HCT116 (cell line): ENCODE results near the gene AHSA1. TPM values are rescaled to one million over a fixed set of nuclear protein-coding genes. Genes with fewer than 3 reads are reported as not detected.

Experiments used
- ATAC-seq: fragments of 200-7000 bp; cut with Tn5 transposase; 2 replicates; pipeline ENCODE4 v1.9.1; 2020; ENCODE audit warnings: mild to moderate bottlenecking, moderate library complexity
- BruUV-seq: library from RNA; stranded (reverse); fragments of 400-500 nt; replicated peaks from 2 replicates; lab custom pipeline; 2021; lab: Mats Ljungman, UMichigan
- CTCF ChIA-PET: fragments of 300-600 bp; sonication (Branson Sonifier 250); formaldehyde crosslinking; loops from one replicate; lab custom pipeline; 2021; ENCODE audit warnings: antibody characterized with exemption; lab: Charles Lee
- POLR2A ChIA-PET: fragments of 300-600, 350-600 bp; sonication (Branson Sonifier 250); formaldehyde crosslinking; loops from one replicate; lab custom pipeline; 2021; ENCODE audit warnings: antibody characterized with exemption; lab: Charles Lee
- RAD21 ChIA-PET, 2 experiments: fragments of 300-600 bp; sonication (Branson Sonifier 250); formaldehyde crosslinking; loops; one replicate each; lab custom pipeline; 2023; ENCODE audit warnings: low total read pairs in 2 of 2; ENCODE audit not compliant: uncharacterized antibody in 2 of 2, unreplicated experiment in 2 of 2, low non-redundant PET in 1 of 2; lab: Charles Lee
- DNase-seq: peaks from one replicate; pipeline ENCODE4 v3.0.0-alpha.2; 2010; ENCODE audit warnings: low read depth, low spot score
- H2AFZ ChIP-seq: fragments of 200-600 bp; shearing (Covaris generic), sonication (generic); 2 replicates; pipeline ENCODE4 v1.6.1; 2017; ENCODE audit warnings: low read depth, mixed run types, mixed read lengths, antibody characterized with exemption, low read length; ENCODE audit not compliant: poor library complexity, severe bottlenecking
- H3K27ac ChIP-seq: 2 replicates; pipeline ENCODE4 v1.5.1; 2012; ENCODE audit warnings: low read depth, low read length
- H3K27me3 ChIP-seq: fragments of 200-600 bp; sonication (generic); 2 replicates; pipeline ENCODE4 v1.6.1; 2016; ENCODE audit warnings: mixed run types, low read length, mixed read lengths; ENCODE audit not compliant: insufficient read depth
- H3K36me3 ChIP-seq, 2 experiments: fragments of 200-500 bp in 1 of 2; fragments of 200-600 bp in 1 of 2; sonication (Bioruptor generic) in 1 of 2; sonication (generic) in 1 of 2; 2 replicates each; pipeline versions ENCODE4 v1.5.1 to v1.6.1; 2014 to 2016; ENCODE audit warnings: low read length in 2 of 2, inconsistent platforms in 1 of 2, mixed read lengths in 1 of 2, mixed run types in 1 of 2; ENCODE audit not compliant: insufficient read depth in 2 of 2, control insufficient read depth in 1 of 2
- H3K4me1 ChIP-seq, 2 experiments: fragments of 200-600 bp in 1 of 2; sonication (generic) in 1 of 2; 2 replicates each; pipeline versions ENCODE4 v1.5.1 to v1.6.1; 2012 to 2017; ENCODE audit warnings: low read length in 2 of 2, inconsistent platforms in 1 of 2, mild to moderate bottlenecking in 1 of 2, mixed read lengths in 1 of 2, mixed run types in 1 of 2, moderate library complexity in 1 of 2; ENCODE audit not compliant: insufficient read depth in 2 of 2, control insufficient read depth in 1 of 2
- H3K4me2 ChIP-seq: fragments of 200-600 bp; sonication (generic); 2 replicates; pipeline ENCODE4 v1.6.1; 2017; ENCODE audit warnings: mixed run types, low read length, mixed read lengths
- H3K4me3 ChIP-seq, 2 experiments: fragments of 200-600 bp in 1 of 2; sonication (generic) in 1 of 2; replicated peaks in 1 of 2; 2 replicates each; pipeline ENCODE4 v1.5.1; 2011 to 2016; ENCODE audit warnings: low read length in 2 of 2, control low read depth in 1 of 2, low read depth in 1 of 2, mild to moderate bottlenecking in 1 of 2, mixed read lengths in 1 of 2, mixed run types in 1 of 2
- H3K79me2 ChIP-seq: fragments of 200-600 bp; sonication (generic); 2 replicates; pipeline ENCODE4 v1.6.1; 2017; ENCODE audit warnings: mild to moderate bottlenecking, mixed run types, low read length, moderate library complexity, mixed read lengths; ENCODE audit not compliant: insufficient read depth
- H3K9ac ChIP-seq: fragments of 200-600 bp; sonication (generic); 2 replicates; pipeline ENCODE4 v1.6.1; 2016; ENCODE audit warnings: low read length, mixed read lengths
- H3K9me2 ChIP-seq: fragments of 200-600 bp; sonication (generic), shearing (Covaris generic); 2 replicates; pipeline ENCODE4 v1.6.1; 2017; ENCODE audit warnings: mixed run types, mild to moderate bottlenecking, moderate library complexity; ENCODE audit not compliant: insufficient read depth
- H3K9me3 ChIP-seq, 2 experiments: fragments of 200-500 bp in 1 of 2; fragments of 200-600 bp in 1 of 2; sonication (Bioruptor generic) in 1 of 2; sonication (generic) in 1 of 2; 2 replicates each; pipeline ENCODE4 v1.6.1; 2014 to 2017; ENCODE audit warnings: low read length in 2 of 2, mixed read lengths in 2 of 2, inconsistent platforms in 1 of 2, low read depth in 1 of 2, mild to moderate bottlenecking in 1 of 2, mixed run types in 1 of 2, moderate library complexity in 1 of 2; ENCODE audit not compliant: control insufficient read depth in 1 of 2, insufficient read depth in 1 of 2
- H4K20me1 ChIP-seq: fragments of 200-600 bp; sonication (generic), shearing (Covaris generic); 2 replicates; pipeline ENCODE4 v1.6.1; 2017; ENCODE audit warnings: mixed run types, mild to moderate bottlenecking, moderate library complexity; ENCODE audit not compliant: insufficient read depth
- CBX3 ChIP-seq: IDR thresholded peaks from 2 replicates; pipeline ENCODE4 v1.6.1; 2012; ENCODE audit warnings: low read depth
- CTCF ChIP-seq, 3 experiments: fragments of 200-600 bp in 1 of 3; sonication (generic) in 1 of 3; IDR thresholded peaks in 2 of 3; conservative IDR thresholded peaks in 1 of 3; 2 replicates each; pipeline ENCODE4 v1.5.1; 2012 to 2017; ENCODE audit warnings: low read depth in 2 of 3, low read length in 2 of 3, antibody characterized with exemption in 1 of 3, borderline replicate concordance in 1 of 3, control low read depth in 1 of 3, mild to moderate bottlenecking in 1 of 3, mixed read lengths in 1 of 3, mixed run types in 1 of 3, moderate library complexity in 1 of 3; ENCODE audit not compliant: insufficient read depth in 1 of 3
- ELF1 ChIP-seq: IDR thresholded peaks from 2 replicates; pipeline ENCODE4 v1.6.1; 2012; ENCODE audit warnings: low read depth, borderline replicate concordance
- EZH2 ChIP-seq: fragments of 200-600 bp; sonication (generic); IDR thresholded peaks from 2 replicates; pipeline ENCODE4 v1.6.1; 2017; ENCODE audit warnings: antibody characterized with exemption, mixed run types
- EZH2phosphoT487 ChIP-seq: fragments of 200-600 bp; IDR thresholded peaks from 2 replicates; pipeline ENCODE4 v1.6.1; 2018; ENCODE audit warnings: antibody characterized with exemption, borderline replicate concordance
- FOSL1 ChIP-seq: IDR thresholded peaks from 2 replicates; pipeline ENCODE4 v1.6.1; 2012; ENCODE audit warnings: low read depth
- JUND ChIP-seq: IDR thresholded peaks from 2 replicates; pipeline ENCODE4 v1.6.1; 2012
- MAX ChIP-seq: IDR thresholded peaks from 2 replicates; pipeline ENCODE4 v1.6.1; 2012
- POLR2AphosphoS5 ChIP-seq: IDR thresholded peaks from 2 replicates; pipeline ENCODE4 v1.6.1; 2011; ENCODE audit warnings: mild to moderate bottlenecking, low read depth, low read length, moderate library complexity
- RAD21 ChIP-seq: IDR thresholded peaks from 2 replicates; pipeline ENCODE4 v1.6.1; 2012; ENCODE audit warnings: low read depth, mild to moderate bottlenecking
- SRF ChIP-seq: IDR thresholded peaks from 2 replicates; pipeline ENCODE4 v1.6.1; 2012; ENCODE audit warnings: low read depth
- TCF7L2 ChIP-seq: IDR thresholded peaks from 2 replicates; pipeline ENCODE4 v1.7.0; 2011; ENCODE audit warnings: borderline replicate concordance, inconsistent platforms; ENCODE audit not compliant: insufficient read depth, insufficient read length; ENCODE audit errors: extremely low read depth
- YY1 ChIP-seq: IDR thresholded peaks from 2 replicates; pipeline ENCODE4 v1.6.1; 2011; ENCODE audit warnings: low read length, low read depth, moderate library complexity, mild to moderate bottlenecking; ENCODE audit not compliant: insufficient replicate concordance; ENCODE audit errors: extremely low read depth
- ZBTB33 ChIP-seq: IDR thresholded peaks from 2 replicates; pipeline ENCODE4 v1.6.1; 2011; ENCODE audit warnings: mild to moderate bottlenecking, low read length, moderate library complexity; ENCODE audit not compliant: insufficient replicate concordance; ENCODE audit errors: extremely low read depth
- ZNF274 ChIP-seq: fragments of 200-500 bp; sonication (Bioruptor generic); IDR thresholded peaks from 2 replicates; pipeline ENCODE4 v1.6.1; 2014; ENCODE audit warnings: mild to moderate bottlenecking, low read depth, low read length, inconsistent platforms
- intact Hi-C: fragments of 100-400 bp; cut with micrococcal nuclease; formaldehyde crosslinking; loops from 2 replicates; pipeline ENCODE4 v1.10.0; 2022
- total RNA-seq: library from RNA; stranded (reverse); gene quantifications from one replicate; pipeline ENCODE4 v1.2.1, GENCODE V29; 2021; ENCODE audit not compliant: unreplicated experiment

AHSA1 gene
- total RNA-seq, 1 experiment from 2014 or later: 222 TPM

- no peaks in the 10 kb centered on the region for H4K20me1 ChIP-seq
- H3K9me3 ChIP-seq: no peaks in the 10 kb centered on the region
- no peaks in the 10 kb centered on the region for H3K27me3 ChIP-seq
- no peak for TF ChIP-seq JUND
- TF ChIP-seq EZH2: no peak
- no peak for TF ChIP-seq RAD21
- no peak for TF ChIP-seq FOSL1
- TF ChIP-seq EZH2phosphoT487: no peak
- TF ChIP-seq POLR2AphosphoS5: no peak
- RAD21 ChIA-PET: no interaction called here
- POLR2A ChIA-PET: no interaction called here
- BruUV-seq: TSS peak; percentile 16
- no peak overlapping the region for H2AFZ ChIP-seq
- DNase-seq (no peak), ATAC-seq (no peak)
- H3K27ac ChIP-seq: no peak overlapping the region
- no peak overlapping the region for H3K4me2 ChIP-seq
- CTCF ChIA-PET: no interaction called here
- no peaks in the 10 kb centered on the region for H3K4me1 ChIP-seq
- no peak overlapping the region for H3K9ac ChIP-seq
- no peaks in the 10 kb centered on the region for H3K9me2 ChIP-seq
- intact Hi-C loops: no loop called here
- no peak overlapping the region for H3K4me3 ChIP-seq
- H3K79me2 ChIP-seq: no peaks in the 10 kb centered on the region
- H3K36me3 ChIP-seq: peaks cover 16 to 23% of the 10 kb centered on the region in 2 experiments; a peak in 3 of 4 replicates
Observed at GRCh38 chr14:77442196-77442595, 15.7 kb upstream of the AHSA1 start.

GRCh38 chr14:77455966-77456640, 1.8 kb upstream of the AHSA1 start:
- H3K36me3 ChIP-seq: peaks cover 11 to 17% of the 10 kb centered on the region in 2 experiments
- no peaks in the 10 kb centered on the region for H3K9me3 ChIP-seq
- intact Hi-C loops: loop anchor here (5.0 to 10.0 kb wide), 4 partner anchors 79 to 359 kb away; partner anchors contain the start of genes GSTZ1, POMT2, SAMD15 and TMED8
- H3K4me1 ChIP-seq: peaks cover 6 to 15% of the 10 kb centered on the region in 2 experiments
- peak overlapping the region; percentile 80 for H3K9ac ChIP-seq
- ChIA-PET RAD21 (no interaction called here), POLR2A (no interaction called here), CTCF (no interaction called here)
- H3K27ac ChIP-seq: no peak overlapping the region
- peak overlapping the region; percentile 87 to 89 for H3K4me3 ChIP-seq
- peaks cover 39% of the 10 kb centered on the region for H3K79me2 ChIP-seq
- no peak overlapping the region for H2AFZ ChIP-seq
- DNase-seq (no peak), ATAC-seq (no peak)
- H3K4me2 ChIP-seq: peak overlapping the region; percentile 83
- H4K20me1 ChIP-seq: peaks cover 12% of the 10 kb centered on the region; the same call in 1 of the 2 replicates
- TF ChIP-seq SRF (no peak), MAX (no peak), EZH2 (no peak), ELF1 (no peak), EZH2phosphoT487 (no peak), CBX3 (no peak), ZNF274 (no peak), CTCF (IDR thresholded peaks at IDR 0.05 in 2 of 3, conservative IDR thresholded peaks at IDR 0.05 in 1 of 3; ENCODE audit: borderline replicate concordance in 1 of 3, insufficient read depth in 1 of 3, low read depth in 2 of 3, low read length in 2 of 3) (no peak), ZBTB33 (no peak), YY1 (no peak), TCF7L2 (no peak), FOSL1 (no peak), RAD21 (no peak)
- H3K27me3 ChIP-seq: no peaks in the 10 kb centered on the region
- no TSS peak for BruUV-seq
- no peaks in the 10 kb centered on the region for H3K9me2 ChIP-seq
